OCI-LY3 (cell line): ENCODE results near the gene ASPSCR1.
"Not testable (repeated sequence)": the region's sequence is repeated elsewhere in the genome, so short reads cannot be mapped to it uniquely, and the experiment has no call there.

Source experiments
- CTCF ChIP-seq: fragments of 200-600, 300-600 bp; sonication (generic); IDR thresholded peaks from 2 replicates; pipeline ENCODE4 v1.5.1; 2014; ENCODE audit warnings: antibody characterized with exemption, low read length, low read depth
- EZH2phosphoT487 ChIP-seq: fragments of 200-600 bp; shearing (Covaris generic); IDR thresholded peaks from 2 replicates; pipeline ENCODE4 v1.6.1; 2018; ENCODE audit warnings: antibody characterized with exemption, mixed run types, low read depth

GRCh38 chr17:81981511-81981910, 4.1 kb downstream of the ASPSCR1 start:
- not testable (repeated sequence) for TF ChIP-seq CTCF, EZH2phosphoT487
